Neuronal stem cell (in vitro differentiated cells): ENCODE results near the gene MYH6.
"Not testable (repeated sequence)": the region's sequence is repeated elsewhere in the genome, so short reads cannot be mapped to it uniquely, and the experiment has no call there.

ENCODE experiments used
- DNase-seq: peaks from one replicate; pipeline ENCODE4 v3.0.0-alpha.2; 2013; ENCODE audit warnings: low spot score
- H2AFZ ChIP-seq: one replicate; pipeline ENCODE4 v1.6.1; 2013; ENCODE audit warnings: mild to moderate bottlenecking, low read length, inconsistent platforms
- H2AK5ac ChIP-seq: 2 replicates; pipeline ENCODE4 v1.6.1; 2013; ENCODE audit warnings: low read depth, mild to moderate bottlenecking, inconsistent platforms, low read length, moderate library complexity, mixed read lengths
- H2BK120ac ChIP-seq: 2 replicates; pipeline ENCODE4 v1.6.1; 2013; ENCODE audit warnings: low read depth, mild to moderate bottlenecking, inconsistent platforms, low read length, moderate library complexity, mixed read lengths
- H2BK12ac ChIP-seq: one replicate; pipeline ENCODE4 v1.6.1; 2013; ENCODE audit warnings: low read length, inconsistent platforms
- H2BK15ac ChIP-seq: 2 replicates; pipeline ENCODE4 v1.6.1; 2013; ENCODE audit warnings: mild to moderate bottlenecking, low read length, inconsistent platforms, mixed read lengths
- H2BK5ac ChIP-seq: one replicate; pipeline ENCODE4 v1.6.1; 2013; ENCODE audit warnings: inconsistent platforms, mild to moderate bottlenecking, low read length, moderate library complexity
- H3K14ac ChIP-seq: one replicate; pipeline ENCODE4 v1.6.1; 2013; ENCODE audit warnings: low read length, inconsistent platforms
- H3K18ac ChIP-seq: 2 replicates; pipeline ENCODE4 v1.6.1; 2013; ENCODE audit warnings: low read length, inconsistent platforms
- H3K23ac ChIP-seq: 2 replicates; pipeline ENCODE4 v1.6.1; 2013; ENCODE audit warnings: low read depth, mild to moderate bottlenecking, mixed read lengths, low read length, inconsistent platforms; ENCODE audit not compliant: poor library complexity
- H3K27ac ChIP-seq: replicated peaks from 3 replicates; pipeline ENCODE4 v1.5.1; 2013; ENCODE audit warnings: low read length, inconsistent platforms
- H3K27me3 ChIP-seq, 3 experiments: 2 replicates each; pipeline ENCODE4 v1.6.1; 2013; ENCODE audit warnings: low read length in 3 of 3, mild to moderate bottlenecking in 2 of 3, inconsistent platforms in 1 of 3, low read depth in 1 of 3, mixed read lengths in 1 of 3, moderate library complexity in 1 of 3; ENCODE audit not compliant: control insufficient read depth in 3 of 3, insufficient read depth in 3 of 3
- H3K36me3 ChIP-seq, 2 donors: replicated peaks in 1 of 2; 2 replicates each; pipeline ENCODE4 v1.6.1; 2013; ENCODE audit warnings: low read length in 2 of 2; ENCODE audit not compliant: control insufficient read depth in 2 of 2, insufficient read depth in 2 of 2
- H3K4ac ChIP-seq: 2 replicates; pipeline ENCODE4 v1.6.1; 2013; ENCODE audit warnings: inconsistent platforms, mild to moderate bottlenecking, low read length, moderate library complexity
- H3K4me1 ChIP-seq, 2 donors: 1 replicate in 1 of 2; 2 replicates in 1 of 2; pipeline ENCODE4 v1.6.1; 2013; ENCODE audit warnings: low read length in 2 of 2, low read depth in 1 of 2; ENCODE audit not compliant: control insufficient read depth in 2 of 2, insufficient read depth in 1 of 2
- H3K4me2 ChIP-seq: one replicate; pipeline ENCODE4 v1.6.1; 2013; ENCODE audit warnings: mild to moderate bottlenecking, low read length, inconsistent platforms; ENCODE audit not compliant: insufficient read depth, poor library complexity, severe bottlenecking
- H3K4me3 ChIP-seq, 2 donors: 2 replicates each; pipeline ENCODE4 v1.5.1; 2013; ENCODE audit warnings: low read length in 2 of 2, mild to moderate bottlenecking in 2 of 2, inconsistent platforms in 1 of 2, moderate library complexity in 1 of 2
- H3K79me1 ChIP-seq: one replicate; pipeline ENCODE4 v1.6.1; 2013; ENCODE audit warnings: low read depth, mild to moderate bottlenecking, inconsistent platforms, low read length, moderate library complexity
- H3K9ac ChIP-seq: one replicate; pipeline ENCODE4 v1.6.1; 2013; ENCODE audit warnings: mild to moderate bottlenecking, low read depth, low read length, inconsistent platforms; ENCODE audit not compliant: poor library complexity
- H3K9me3 ChIP-seq, 2 donors: replicated peaks in 1 of 2; 2 replicates each; pipeline versions ENCODE3 to v1.6.1; 2013; ENCODE audit warnings: low read length in 2 of 2, mild to moderate bottlenecking in 2 of 2, inconsistent platforms in 1 of 2, low read depth in 1 of 2, mixed read lengths in 1 of 2, moderate library complexity in 1 of 2; ENCODE audit not compliant: control insufficient read depth in 2 of 2, insufficient read depth in 1 of 2
- H4K8ac ChIP-seq: one replicate; pipeline ENCODE4 v1.6.1; 2013; ENCODE audit warnings: low read depth, mild to moderate bottlenecking, inconsistent platforms, low read length, moderate library complexity
- H4K91ac ChIP-seq: one replicate; pipeline ENCODE4 v1.6.1; 2013; ENCODE audit warnings: low read length, low read depth, mild to moderate bottlenecking, inconsistent platforms; ENCODE audit not compliant: poor library complexity
- WGBS, 2 donors: extraction: QIAGEN DNeasy Blood & Tissue Kit; methylation state at CpG; one replicate each; pipeline ENCODE4 v1.1.7; 2013; ENCODE audit warnings: missing lambda C conversion rate in 2 of 2, mixed read lengths in 1 of 2; ENCODE audit not compliant: insufficient read length in 2 of 2, insufficient replicate concordance in 1 of 2; ENCODE audit errors: extremely low coverage in 2 of 2; 5-methylcytosine and 5-hydroxymethylcytosine counted together

MYH6 gene

DNA sequence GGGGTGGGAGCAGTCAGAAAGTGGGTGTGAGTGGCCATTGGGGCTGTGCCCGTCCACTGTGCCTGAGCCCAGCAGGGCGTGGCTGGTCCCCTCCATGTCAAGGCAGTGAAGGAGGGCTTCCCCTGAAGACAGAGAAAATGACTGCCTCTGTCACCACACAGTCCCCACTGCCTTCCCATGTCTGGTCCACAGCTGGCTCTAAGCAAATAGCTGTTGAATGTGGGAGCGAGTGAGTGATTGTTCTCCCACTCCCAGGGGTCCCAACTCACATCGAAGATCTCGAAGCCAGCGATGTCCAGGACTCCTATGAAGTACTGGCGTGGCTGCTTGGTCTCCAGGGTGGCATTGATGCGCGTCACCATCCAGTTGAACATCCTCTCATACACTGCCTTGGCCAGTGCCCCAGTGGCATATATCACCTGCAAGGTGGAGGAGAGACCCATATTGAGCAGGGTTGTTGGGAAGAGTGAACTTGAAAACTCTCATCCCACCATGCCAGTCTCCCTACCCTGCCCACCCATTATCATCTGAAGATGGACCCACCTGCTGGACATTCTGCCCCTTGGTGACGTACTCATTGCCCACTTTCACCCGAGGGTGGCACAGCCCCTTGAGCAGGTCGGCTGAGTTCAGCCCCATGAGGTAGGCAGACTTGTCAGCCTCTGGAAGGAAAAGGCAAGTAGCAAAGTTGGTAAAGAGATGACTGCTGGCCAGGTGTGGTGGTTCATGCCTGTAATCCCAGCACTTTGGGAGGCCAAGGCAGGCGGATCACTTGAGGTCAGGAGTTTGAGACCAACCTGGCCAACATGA, 20.8 kb upstream of the MYH6 start:
- Histone ChIP-seq H3K9me3 (peaks cover 0 to 2% of the 10 kb centered on the region in 2 donors), H3K4me3 (no peak overlapping the region), H3K79me1 (peaks cover 2% of the 10 kb centered on the region), H2BK15ac (no peak overlapping the region), H2AK5ac (no peak overlapping the region), H3K14ac (no peak overlapping the region), H3K27me3 (no peaks in the 10 kb centered on the region), H3K23ac (no peak overlapping the region), H3K27ac (no peak overlapping the region), H3K4ac (no peak overlapping the region), H2BK120ac (no peak overlapping the region), H3K4me2 (no peak overlapping the region), H3K18ac (no peak overlapping the region), H3K36me3 (no peaks in the 10 kb centered on the region), H2AFZ (no peak overlapping the region), H4K8ac (no peak overlapping the region), H2BK12ac (no peak overlapping the region), H4K91ac (no peak overlapping the region), H2BK5ac (no peak overlapping the region), H3K9ac (peak overlapping the region; percentile 9), H3K4me1 (peaks cover 12% of the 10 kb centered on the region in 2 donors)
- WGBS, 2 donors, result no CpG with 5 or more reads among the region's 13 CpGs
- no peak for DNase-seq

DNA sequence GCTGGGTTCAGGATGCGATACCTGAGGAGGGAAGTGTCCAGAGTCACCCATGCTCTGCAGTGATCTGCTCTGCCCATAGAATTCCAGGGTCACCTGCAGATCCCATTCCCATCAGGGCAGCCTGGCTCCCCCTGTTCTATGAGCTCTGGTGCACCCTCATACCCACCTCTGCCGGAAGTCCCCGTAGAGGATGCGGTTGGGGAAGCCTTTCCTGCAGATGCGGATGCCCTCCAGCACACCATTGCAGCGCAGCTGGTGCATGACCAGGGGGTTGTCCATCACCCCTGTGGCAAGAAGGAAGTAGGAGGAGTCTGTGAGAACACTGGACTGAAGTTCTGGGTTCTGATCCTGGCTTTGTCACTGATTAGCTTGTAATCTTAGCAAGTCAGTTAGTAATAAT, 17.7 kb upstream of the MYH6 start:
- no CpG with 5 or more reads among the region's 6 CpGs for WGBS, 2 donors
- H2BK15ac ChIP-seq, H2BK12ac ChIP-seq, H3K9me3 ChIP-seq, H2AK5ac ChIP-seq, H3K18ac ChIP-seq, H3K23ac ChIP-seq, H2AFZ ChIP-seq, H4K91ac ChIP-seq, H3K36me3 ChIP-seq, H3K14ac ChIP-seq, DNase-seq, H2BK5ac ChIP-seq, H4K8ac ChIP-seq, H3K79me1 ChIP-seq, H3K4me2 ChIP-seq, H3K4me3 ChIP-seq, H3K27ac ChIP-seq, H2BK120ac ChIP-seq, H3K9ac ChIP-seq, H3K4ac ChIP-seq: not testable (repeated sequence)
- peaks cover 9 to 10% of the 10 kb centered on the region in 2 donors for H3K4me1 ChIP-seq
- H3K27me3 ChIP-seq, result peaks cover 0 to 11% (median 0%) of the 10 kb centered on the region in 3 experiments

DNA sequence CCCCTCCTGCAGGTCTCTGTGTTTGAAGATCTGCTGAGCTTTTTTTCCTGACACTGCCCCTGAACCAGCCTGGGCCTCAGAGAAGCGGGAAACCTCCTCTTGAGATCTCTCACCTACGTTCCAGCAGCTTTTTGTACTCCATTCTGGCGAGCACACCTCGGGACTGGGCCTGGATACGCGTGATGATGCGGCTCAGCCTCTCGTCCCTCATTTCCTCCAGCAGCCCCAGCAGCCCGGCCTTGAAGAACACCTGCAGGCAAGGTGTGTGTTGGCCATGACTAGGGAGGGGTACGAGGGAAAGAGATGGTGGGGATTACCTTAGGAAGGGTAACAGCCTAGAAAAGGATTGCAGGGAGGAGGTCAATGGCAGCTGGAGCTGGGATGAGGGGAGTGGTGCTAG, 17.1 kb upstream of the MYH6 start:
- Histone ChIP-seq H3K27me3 (peaks cover 0 to 15% (median 0%) of the 10 kb centered on the region in 3 experiments), H3K79me1 (peaks cover 2% of the 10 kb centered on the region), H3K18ac (no peak overlapping the region), H3K36me3 (no peaks in the 10 kb centered on the region), H3K4ac (no peak overlapping the region), H3K27ac (no peak overlapping the region), H2BK5ac (no peak overlapping the region), H3K9me3 (peaks cover 0 to 2% of the 10 kb centered on the region in 2 donors), H3K4me2 (no peak overlapping the region), H4K91ac (no peak overlapping the region), H3K9ac (no peak overlapping the region), H3K4me3 (no peak overlapping the region), H2AK5ac (no peak overlapping the region), H2BK15ac (no peak overlapping the region), H2AFZ (no peak overlapping the region), H3K4me1 (peaks cover 3 to 6% of the 10 kb centered on the region in 2 donors), H3K14ac (no peak overlapping the region), H4K8ac (no peak overlapping the region), H2BK12ac (no peak overlapping the region), H3K23ac (no peak overlapping the region), H2BK120ac (no peak overlapping the region)
- WGBS, 2 donors, result no CpG with 5 or more reads among the region's 10 CpGs
- no peak for DNase-seq

GRCh38 chr14:23423657-23424056, 15.6 kb upstream of the MYH6 start:
- no peak overlapping the region for H2AK5ac ChIP-seq
- H3K27me3 ChIP-seq, result peaks cover 0 to 21% (median 0%) of the 10 kb centered on the region in 3 experiments
- no CpG with 5 or more reads among the region's 6 CpGs for WGBS, 2 donors
- no peaks in the 10 kb centered on the region for H3K36me3 ChIP-seq
- H3K79me1 ChIP-seq, result no peaks in the 10 kb centered on the region
- H2BK15ac ChIP-seq, result no peak overlapping the region
- H3K4ac ChIP-seq, result no peak overlapping the region
- H4K91ac ChIP-seq, result no peak overlapping the region
- H3K9me3 ChIP-seq, result peaks cover 0 to 4% of the 10 kb centered on the region in 2 donors
- no peak overlapping the region for H2BK5ac ChIP-seq
- no peak overlapping the region for H3K4me3 ChIP-seq
- H3K4me1 ChIP-seq, result peaks cover 0 to 2% of the 10 kb centered on the region in 2 donors
- no peak overlapping the region for H3K14ac ChIP-seq
- H4K8ac ChIP-seq, result no peak overlapping the region
- no peak overlapping the region for H2BK120ac ChIP-seq
- H2BK12ac ChIP-seq, result no peak overlapping the region
- H3K27ac ChIP-seq, result no peak overlapping the region
- no peak overlapping the region for H3K4me2 ChIP-seq
- no peak overlapping the region for H3K23ac ChIP-seq
- no peak overlapping the region for H3K18ac ChIP-seq
- H3K9ac ChIP-seq, result no peak overlapping the region
- DNase-seq, result no peak
- no peak overlapping the region for H2AFZ ChIP-seq
